ENCODE measurements around the gene ASAP2.

The ASAP2 gene

GRCh38 chr2:9347411-9347881, 140.8 kb downstream of the ASAP2 start:
- DNase-seq (ENCODE audit: low read depth): no peak

- DNase-seq (ENCODE audit: low read depth): no peak
Observed at GRCh38 chr2:9354318-9354717, 147.7 kb downstream of the ASAP2 start.

- DNase-seq (ENCODE audit: low read depth): no peak
Observed at GRCh38 chr2:9355270-9355669, 148.7 kb downstream of the ASAP2 start.

GRCh38 chr2:9355716-9356115, 149.1 kb downstream of the ASAP2 start:
- no peak for DNase-seq (ENCODE audit: low read depth)

- no peak for DNase-seq (ENCODE audit: low read depth)
Observed at GRCh38 chr2:9356261-9356660, 149.6 kb downstream of the ASAP2 start.

GRCh38 chr2:9358846-9359245, 152.2 kb downstream of the ASAP2 start:
- no peak for DNase-seq (ENCODE audit: low read depth)

GRCh38 chr2:9359463-9359862, 152.9 kb downstream of the ASAP2 start:
- DNase-seq (ENCODE audit: low read depth): no peak

GRCh38 chr2:9360110-9360509, 153.5 kb downstream of the ASAP2 start:
- DNase-seq (ENCODE audit: low read depth): no peak

GRCh38 chr2:9360701-9361100, 154.1 kb downstream of the ASAP2 start:
- DNase-seq (ENCODE audit: low read depth): no peak

GRCh38 chr2:9364373-9364772, 157.8 kb downstream of the ASAP2 start:
- no peak for DNase-seq (ENCODE audit: low read depth)

- DNase-seq (ENCODE audit: low read depth): no peak
Observed at GRCh38 chr2:9364791-9365497, 158.3 kb downstream of the ASAP2 start.

- DNase-seq (ENCODE audit: low read depth): no peak
Observed at GRCh38 chr2:9365498-9366019, 158.9 kb downstream of the ASAP2 start.

GRCh38 chr2:9366026-9366425, 159.4 kb downstream of the ASAP2 start:
- no peak for DNase-seq (ENCODE audit: low read depth)

- no peak for DNase-seq (ENCODE audit: low read depth)
Observed at GRCh38 chr2:9370746-9371145, 164.1 kb downstream of the ASAP2 start.

- DNase-seq (ENCODE audit: low read depth): no peak
Observed at GRCh38 chr2:9373047-9373446, 166.4 kb downstream of the ASAP2 start.

- no peak for DNase-seq (ENCODE audit: low read depth)
Observed at GRCh38 chr2:9373476-9373875, 166.9 kb downstream of the ASAP2 start.

- DNase-seq (ENCODE audit: low read depth): no peak
Observed at GRCh38 chr2:9374071-9374730, 167.6 kb downstream of the ASAP2 start.

GRCh38 chr2:9375857-9376428, 169.3 kb downstream of the ASAP2 start:
- DNase-seq (ENCODE audit: low read depth): no peak

- no peak for DNase-seq (ENCODE audit: low read depth)
Observed at GRCh38 chr2:9377461-9378097, 171.0 kb downstream of the ASAP2 start.

- DNase-seq (ENCODE audit: low read depth): no peak
Observed at GRCh38 chr2:9378433-9379390, 172.1 kb downstream of the ASAP2 start.

GRCh38 chr2:9379391-9379755, 172.8 kb downstream of the ASAP2 start:
- no peak for DNase-seq (ENCODE audit: low read depth)

Measured in stimulated activated CD8-positive, alpha-beta memory T cell treated with anti-CD3 and anti-CD28 coated beads, Interleukin-4, amount 100 ng/mL, for 24 hours (primary cell).